K562 (cell line): ENCODE data around the gene ERCC2. TPM values are rescaled to one million over a fixed set of nuclear protein-coding genes. Genes with fewer than 3 reads are reported as not detected.

Experiments used
- BMI1 ChIP-seq: fragments of 150-350 bp; IDR thresholded peaks from 2 replicates; pipeline ENCODE4 v1.6.1; 2014; ENCODE audit warnings: low read length
- E2F8 ChIP-seq: fragments of 450-650 bp; IDR thresholded peaks from 2 replicates; pipeline ENCODE4 v1.7.1; 2018; ENCODE audit warnings: mild to moderate bottlenecking, low read depth; ENCODE audit not compliant: partially characterized antibody
- GMEB1 ChIP-seq: fragments of 250-450 bp; sonication (Bioruptor Pico); IDR thresholded peaks from 2 replicates; pipeline ENCODE4 v1.4.0; 2020; ENCODE audit warnings: mild to moderate bottlenecking
- PCBP1 ChIP-seq: fragments of 200-400 bp; formaldehyde crosslinking; IDR thresholded peaks from 2 replicates; pipeline ENCODE4 v1.6.1; 2018; ENCODE audit warnings: mild to moderate bottlenecking, low read depth, low read length; ENCODE audit not compliant: poor library complexity, severe bottlenecking
- PHF8 ChIP-seq: fragments of 200-600 bp; sonication (generic); IDR thresholded peaks from 2 replicates; pipeline ENCODE4 v1.6.1; 2012; ENCODE audit warnings: mixed run types, mild to moderate bottlenecking, inconsistent platforms, low read length, moderate library complexity, borderline replicate concordance
- PRPF4 ChIP-seq: fragments of 200-400 bp; formaldehyde crosslinking; IDR thresholded peaks from one replicate; pipeline ENCODE4 v1.6.1; 2017; ENCODE audit warnings: low read length, low read depth, mild to moderate bottlenecking; ENCODE audit not compliant: insufficient read depth, poor library complexity, severe bottlenecking
- RHOXF2B ChIP-seq: fragments of 250-450 bp; sonication (Bioruptor Pico); conservative IDR thresholded peaks from 2 replicates; pipeline ENCODE4 v1.5.1; 2021
- SIN3B ChIP-seq: fragments of 450-650 bp; IDR thresholded peaks from 2 replicates; pipeline ENCODE4 v1.6.1; 2017; ENCODE audit warnings: low read depth, mild to moderate bottlenecking, moderate library complexity
- ZC3H4 ChIP-seq: sonication (generic); formaldehyde crosslinking; IDR thresholded peaks from 2 replicates; pipeline ENCODE4 v1.9.0; 2021; ENCODE audit warnings: missing genetic modification reagents, borderline replicate concordance
- polyA plus RNA-seq, 8 experiments: library from polyadenylated mRNA; depleted of rRNA in 4 of 8; stranded (reverse) in 5 of 8; unstranded in 3 of 8; fragments of >200 nt; fragmentation: Nextera tagmentation in 2 of 8; fragmentation: Illumina TruSeq in 1 of 8; extraction: Ambion mirVana in 2 of 8; extraction: Trizol in 1 of 8; gene quantifications; 2 replicates each; pipeline versions ENCODE4 v1.2.1 to v1.2.3, GENCODE V29; 2011 to 2014; ENCODE audit warnings: inconsistent platforms in 1 of 8, missing spikeins in 1 of 8
- total RNA-seq, 7 experiments: library from RNA; depleted of rRNA in 6 of 7; stranded (reverse); fragments of >200 nt in 6 of 7; fragmentation: Illumina TruSeq in 2 of 7; extraction: Trizol in 2 of 7; gene quantifications; 2 replicates each; pipeline versions ENCODE4 v1.2.1 to v1.2.3, GENCODE V29; 2011 to 2021; ENCODE audit warnings: low replicate concordance in 1 of 7

ERCC2 gene
- total and polyA plus RNA-seq, 9 of the 15 experiments (the other 6 are each of a cell fraction or from before 2014, with no cell fraction given), result 2.2 to 55.9 (median 23.4) TPM

DNA sequence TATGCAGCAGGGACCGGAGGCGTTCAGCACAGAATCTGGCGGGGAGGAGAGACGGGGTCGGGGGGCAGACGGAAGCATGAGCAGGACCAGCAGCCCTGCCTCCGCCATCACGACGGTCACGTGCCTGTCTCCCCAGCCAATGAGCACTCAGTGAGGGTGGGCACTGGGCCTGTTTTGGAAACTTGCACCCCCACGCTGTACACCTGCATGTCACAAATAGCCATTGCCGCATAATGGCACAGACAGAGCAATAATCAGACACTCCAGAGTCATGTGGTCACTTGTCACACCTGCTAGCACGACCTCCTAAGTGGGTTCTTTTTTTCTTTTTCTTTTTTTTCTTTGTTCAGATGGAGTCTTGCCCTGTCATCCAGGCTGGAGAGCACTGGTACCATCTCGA lies 8.8 kb downstream of the ERCC2 start (continued):
- no peak for TF ChIP-seq GMEB1 (CRISPR knock-in tag)
- TF ChIP-seq BMI1, result no peak
- TF ChIP-seq ZC3H4 (CRISPR knock-in tag), result no peak
- no peak for TF ChIP-seq E2F8
- TF ChIP-seq PRPF4, result no peak
- TF ChIP-seq PHF8, result no peak
- TF ChIP-seq RHOXF2B, result no peak
- no peak for TF ChIP-seq SIN3B
- TF ChIP-seq PCBP1, result no peak
